Activated naive CD4-positive, alpha-beta T cell treated with anti-CD3 and anti-CD28 coated beads, Interleukin-2, amount 50 U/mL, for 24 hours (primary cell): Measurements from ENCODE around the gene CATSPER4.

Source experiments
- H3K27ac Mint-ChIP-seq: one replicate; pipeline ENCODE4 v1.8.0; 2021; ENCODE audit warnings: mild to moderate bottlenecking, mixed read lengths
- H3K27me3 Mint-ChIP-seq: one replicate; pipeline ENCODE4 v1.8.0; 2021; ENCODE audit warnings: mixed read lengths
- H3K36me3 Mint-ChIP-seq: one replicate; pipeline ENCODE4 v1.8.0; 2021; ENCODE audit warnings: mixed read lengths
- H3K4me1 Mint-ChIP-seq: one replicate; pipeline ENCODE4 v1.8.0; 2021; ENCODE audit warnings: mixed read lengths
- H3K4me3 Mint-ChIP-seq: one replicate; pipeline ENCODE4 v1.8.0; 2021; ENCODE audit warnings: mild to moderate bottlenecking, mixed read lengths
- H3K9me3 Mint-ChIP-seq: one replicate; pipeline ENCODE4 v1.8.0; 2021; ENCODE audit warnings: mixed read lengths

Gene CATSPER4

DNA sequence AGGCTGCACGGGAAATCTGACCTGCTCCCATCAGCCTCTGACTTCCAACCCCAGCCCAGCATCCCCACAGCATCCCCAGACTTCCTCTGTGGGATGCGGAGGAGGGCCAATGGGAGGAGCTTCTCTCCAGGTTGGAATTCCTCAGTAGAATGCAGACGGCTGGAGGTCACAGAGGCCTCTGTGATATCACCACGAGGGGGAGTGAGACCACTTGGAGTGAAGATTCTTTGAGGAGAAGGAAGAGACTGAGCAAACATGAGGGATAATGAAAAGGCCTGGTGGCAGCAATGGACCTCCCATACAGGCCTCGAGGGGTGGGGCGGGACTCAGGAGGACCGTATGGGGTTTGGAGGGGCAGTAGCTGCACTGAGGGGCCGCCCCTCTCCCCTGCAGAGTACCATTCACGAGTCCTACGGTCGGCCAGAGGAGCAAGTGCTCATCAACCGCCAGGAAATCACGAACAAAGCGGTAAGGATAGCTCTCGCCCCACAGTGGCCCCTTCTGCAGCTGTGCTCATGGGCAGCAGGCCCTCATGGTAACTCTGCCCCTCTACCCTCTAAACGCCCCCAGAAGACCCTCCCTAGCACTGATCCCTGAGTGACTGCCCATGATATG lies at the start of gene CATSPER4:
Gene CATSPER4 (plus strand): TSS at position 230 of the 615 bp plus-strand sequence. CDS start 26 bp downstream, at position 256.
- H3K4me1 Mint-ChIP-seq, result peaks cover 23% of the 10 kb centered on the region

DNA sequence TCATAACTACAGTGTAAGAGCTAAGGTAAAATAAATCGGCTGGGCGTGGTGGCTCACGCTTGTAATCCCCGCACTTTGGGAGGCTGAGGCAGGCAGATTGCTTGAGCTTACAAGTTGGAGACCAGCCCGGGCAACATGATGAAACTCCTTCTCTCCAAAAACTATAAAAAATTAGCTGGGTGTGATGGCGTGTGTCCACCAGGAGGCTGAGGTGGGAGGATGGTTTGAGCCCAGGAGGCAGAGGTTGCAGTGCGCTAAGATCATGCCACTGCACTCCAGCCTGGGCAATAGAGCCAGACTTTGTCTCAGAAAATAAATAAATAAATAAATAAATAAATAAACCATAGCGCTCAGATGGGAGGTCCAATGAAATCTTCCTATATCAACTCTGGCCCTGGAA lies 48.2 kb upstream of the CATSPER4 start:
- Mint-ChIP-seq H3K9me3 (no peaks in the 10 kb centered on the region), H3K4me1 (peaks cover 16% of the 10 kb centered on the region), H3K4me3 (no peak overlapping the region), H3K27me3 (no peaks in the 10 kb centered on the region), H3K27ac (no peak overlapping the region), H3K36me3 (no peaks in the 10 kb centered on the region)

More for the DNA sequence above, at the start of gene CATSPER4:
- H3K27ac Mint-ChIP-seq, result peak within 1 kb of the TSS; percentile 12
- H3K4me3 Mint-ChIP-seq, result no peak within 1 kb of the TSS
- no peaks in the 10 kb centered on the region for H3K9me3 Mint-ChIP-seq
- H3K36me3 Mint-ChIP-seq, result no peaks in the 10 kb centered on the region
- H3K27me3 Mint-ChIP-seq, result no peaks in the 10 kb centered on the region

DNA sequence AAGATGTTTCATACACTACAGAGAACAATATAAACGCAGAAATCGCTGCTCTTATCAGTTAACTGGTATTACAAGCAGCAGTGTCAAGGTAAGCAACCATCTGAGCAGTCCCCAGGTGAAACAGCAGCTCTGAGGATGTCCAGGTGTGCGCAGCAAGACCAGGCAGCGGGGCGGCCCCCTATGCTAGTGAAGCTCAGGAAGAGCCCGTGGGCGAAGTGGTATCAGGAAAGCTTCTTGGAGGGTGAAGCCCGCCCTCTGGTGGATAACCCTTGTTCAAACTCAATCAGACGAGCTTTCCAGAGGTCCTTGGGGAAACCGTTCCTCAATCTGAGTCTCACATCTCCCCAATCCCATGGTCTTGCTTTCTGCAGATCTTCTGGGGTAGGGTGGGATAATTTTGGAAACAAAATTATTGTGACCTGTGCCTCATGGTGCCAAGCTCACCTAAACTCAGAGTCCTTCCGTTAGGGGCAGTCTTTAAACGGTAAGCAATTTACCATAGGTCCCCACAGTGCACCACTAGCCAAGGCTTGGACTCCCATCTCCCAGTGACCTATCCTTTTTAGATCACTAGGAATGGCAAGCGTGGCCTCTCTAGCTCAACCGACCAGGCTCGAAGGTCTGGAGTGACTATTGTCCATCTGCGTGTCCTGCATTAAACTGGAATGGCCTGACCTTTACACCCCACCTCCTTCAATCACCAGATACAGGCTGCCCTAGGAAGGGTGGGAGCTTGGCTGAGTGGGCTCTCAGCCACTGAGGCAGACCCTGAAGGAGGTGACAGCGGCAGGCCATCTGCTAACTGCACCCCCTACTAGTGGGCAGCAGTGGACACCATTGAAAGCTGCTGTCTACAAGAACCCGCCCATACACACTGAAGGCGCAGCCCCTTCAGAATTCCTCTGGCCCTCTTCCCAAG lies 45.1 kb upstream of the CATSPER4 start:
- H3K9me3 Mint-ChIP-seq, result no peaks in the 10 kb centered on the region
- H3K27me3 Mint-ChIP-seq, result peaks cover 1% of the 10 kb centered on the region
- H3K36me3 Mint-ChIP-seq, result no peaks in the 10 kb centered on the region
- H3K4me3 Mint-ChIP-seq, result no peak overlapping the region
- no peak overlapping the region for H3K27ac Mint-ChIP-seq
- H3K4me1 Mint-ChIP-seq, result peaks cover 6% of the 10 kb centered on the region

DNA sequence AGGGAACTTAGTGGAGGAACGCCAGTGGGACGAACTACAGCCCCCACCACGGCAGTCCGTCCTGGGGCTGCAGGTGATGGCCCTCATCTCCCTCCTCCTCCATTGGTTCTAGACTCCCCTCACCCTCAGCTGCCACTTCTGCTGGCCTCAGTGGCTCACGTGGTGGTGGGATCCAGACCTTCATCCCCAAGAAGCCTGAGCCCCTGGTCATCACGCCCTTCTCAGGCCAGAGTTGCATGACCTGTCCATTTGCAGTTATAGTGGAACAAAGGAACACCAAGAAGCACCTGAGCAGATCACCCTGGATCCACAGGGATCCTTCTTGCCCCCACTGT lies 44.5 kb upstream of the CATSPER4 start:
- no peak overlapping the region for H3K4me3 Mint-ChIP-seq
- H3K27me3 Mint-ChIP-seq, result peaks cover 1% of the 10 kb centered on the region
- no peaks in the 10 kb centered on the region for H3K9me3 Mint-ChIP-seq
- peaks cover 6% of the 10 kb centered on the region for H3K4me1 Mint-ChIP-seq
- H3K36me3 Mint-ChIP-seq, result no peaks in the 10 kb centered on the region
- no peak overlapping the region for H3K27ac Mint-ChIP-seq

DNA sequence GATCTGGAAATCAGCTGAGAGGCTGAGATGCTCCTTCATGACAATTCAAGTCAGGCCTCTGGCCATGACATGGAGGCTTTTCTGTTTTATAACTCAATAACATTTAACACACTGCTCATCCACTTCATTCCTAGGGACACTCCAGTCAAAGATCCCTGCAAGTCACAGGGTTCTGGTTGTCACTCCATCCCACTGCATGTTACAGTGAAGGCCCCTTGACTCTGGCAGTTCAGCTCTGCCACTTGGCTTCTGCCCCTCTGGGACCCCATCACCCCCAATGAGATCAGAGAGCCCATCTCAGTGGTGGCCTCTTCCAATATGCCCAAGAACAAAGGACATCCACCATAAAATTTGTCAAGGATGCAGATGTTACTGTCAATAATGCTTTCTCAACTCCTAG lies 41.5 kb upstream of the CATSPER4 start:
- Mint-ChIP-seq H3K27me3 (peaks cover 1% of the 10 kb centered on the region), H3K4me1 (peaks cover 6% of the 10 kb centered on the region), H3K27ac (no peak overlapping the region), H3K36me3 (no peaks in the 10 kb centered on the region), H3K9me3 (no peaks in the 10 kb centered on the region), H3K4me3 (no peak overlapping the region)

DNA sequence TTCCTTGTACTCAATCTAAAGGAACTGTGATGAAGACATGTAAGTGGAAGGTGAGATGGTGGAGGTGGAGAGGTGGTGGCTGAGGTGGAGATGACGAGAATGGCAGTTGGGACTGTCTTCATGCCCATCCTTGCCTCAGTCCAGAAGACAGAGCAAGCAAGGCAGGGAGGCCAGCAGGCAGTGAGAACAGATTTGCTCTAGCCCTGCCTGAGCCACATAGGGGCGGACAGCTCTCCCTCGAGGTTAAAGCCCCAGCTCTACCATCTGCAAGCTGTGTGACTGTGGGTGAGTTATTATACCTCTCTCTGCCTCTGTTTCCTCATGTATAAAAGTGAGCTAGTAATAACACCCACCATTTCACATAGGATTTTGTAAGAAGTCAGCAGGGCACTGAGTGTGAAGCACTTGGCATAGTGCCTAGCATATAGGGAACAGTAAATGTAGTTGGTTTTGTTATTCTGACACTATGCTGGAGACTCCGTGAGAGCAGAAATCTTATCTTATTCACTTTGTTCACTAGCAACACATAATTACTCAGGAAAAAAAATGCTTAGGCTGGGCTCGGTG lies 36.4 kb upstream of the CATSPER4 start:
- no peaks in the 10 kb centered on the region for H3K36me3 Mint-ChIP-seq
- peaks cover 4% of the 10 kb centered on the region for H3K4me1 Mint-ChIP-seq
- no peaks in the 10 kb centered on the region for H3K9me3 Mint-ChIP-seq
- H3K27ac Mint-ChIP-seq, result no peak overlapping the region
- no peak overlapping the region for H3K4me3 Mint-ChIP-seq
- peaks cover 4% of the 10 kb centered on the region for H3K27me3 Mint-ChIP-seq

DNA sequence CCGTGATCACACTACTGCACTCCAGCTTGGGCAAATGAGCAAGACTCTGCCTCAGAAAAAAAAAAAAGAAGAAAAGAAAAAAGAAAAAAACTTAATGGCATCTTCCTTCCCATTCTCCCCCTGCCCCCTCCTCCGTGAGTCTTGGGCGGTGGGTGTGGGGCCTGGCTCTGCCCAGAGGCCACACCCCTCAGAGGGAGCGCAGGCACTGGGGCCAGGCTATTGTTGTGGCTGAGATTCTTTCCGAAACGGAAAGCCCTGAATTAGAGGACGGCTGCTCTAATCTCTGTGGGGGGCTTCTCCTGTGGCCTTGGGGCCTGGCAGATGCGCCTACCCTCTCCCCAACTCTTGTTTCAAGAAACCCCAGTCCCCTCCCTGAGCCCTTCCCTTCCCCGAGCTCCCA lies 35.7 kb upstream of the CATSPER4 start:
- H3K4me3 Mint-ChIP-seq, result no peak overlapping the region
- H3K36me3 Mint-ChIP-seq, result no peaks in the 10 kb centered on the region
- H3K27me3 Mint-ChIP-seq, result peaks cover 6% of the 10 kb centered on the region
- no peak overlapping the region for H3K27ac Mint-ChIP-seq
- peaks cover 4% of the 10 kb centered on the region for H3K4me1 Mint-ChIP-seq
- no peaks in the 10 kb centered on the region for H3K9me3 Mint-ChIP-seq

DNA sequence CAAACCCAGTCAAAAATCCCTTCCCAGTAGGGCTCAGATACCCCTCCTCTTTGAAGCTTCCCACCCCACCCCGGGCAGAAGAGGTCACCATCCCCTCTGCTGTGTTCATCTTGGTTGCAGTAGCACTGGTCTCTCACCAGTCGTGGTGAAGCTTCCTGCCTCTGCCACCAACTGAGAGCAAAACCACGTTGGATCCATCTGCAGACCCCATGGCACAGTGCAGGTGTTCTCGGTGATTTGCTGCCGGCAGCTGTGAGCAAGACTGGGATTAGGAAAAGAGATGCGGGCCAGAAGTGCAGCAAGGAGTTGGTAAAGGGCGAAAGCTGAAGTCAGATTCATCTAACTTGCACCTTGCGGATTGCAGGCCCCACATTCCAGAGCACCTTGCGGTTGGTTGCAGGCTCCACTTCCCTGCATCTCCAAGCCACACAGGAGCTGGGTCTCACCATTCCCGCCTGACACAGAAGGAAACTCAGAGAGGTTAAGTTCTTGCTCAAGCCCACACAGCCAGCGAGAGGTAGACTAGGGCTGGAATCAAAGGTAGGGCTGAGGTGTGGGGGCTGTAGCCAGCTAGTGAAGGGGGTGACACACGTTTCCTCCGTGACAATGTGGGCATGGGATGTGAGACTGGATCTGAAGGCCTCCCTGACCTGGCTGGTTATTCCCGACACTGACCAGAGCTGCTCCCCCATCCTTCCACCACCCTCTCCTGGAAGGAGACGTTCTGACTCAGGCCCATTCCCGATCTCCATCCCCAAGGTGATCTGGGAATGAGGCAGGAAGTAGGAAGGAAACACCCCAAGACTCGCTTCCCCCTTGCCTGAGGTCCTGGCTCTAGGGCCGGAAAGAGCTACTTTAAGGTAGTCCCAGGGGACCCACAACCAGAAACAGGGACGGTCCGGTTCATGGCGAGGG lies 34.8 kb upstream of the CATSPER4 start:
- H3K27ac Mint-ChIP-seq, result no peak overlapping the region
- peaks cover 4% of the 10 kb centered on the region for H3K4me1 Mint-ChIP-seq
- H3K4me3 Mint-ChIP-seq, result no peak overlapping the region
- H3K36me3 Mint-ChIP-seq, result no peaks in the 10 kb centered on the region
- peaks cover 6% of the 10 kb centered on the region for H3K27me3 Mint-ChIP-seq
- no peaks in the 10 kb centered on the region for H3K9me3 Mint-ChIP-seq

DNA sequence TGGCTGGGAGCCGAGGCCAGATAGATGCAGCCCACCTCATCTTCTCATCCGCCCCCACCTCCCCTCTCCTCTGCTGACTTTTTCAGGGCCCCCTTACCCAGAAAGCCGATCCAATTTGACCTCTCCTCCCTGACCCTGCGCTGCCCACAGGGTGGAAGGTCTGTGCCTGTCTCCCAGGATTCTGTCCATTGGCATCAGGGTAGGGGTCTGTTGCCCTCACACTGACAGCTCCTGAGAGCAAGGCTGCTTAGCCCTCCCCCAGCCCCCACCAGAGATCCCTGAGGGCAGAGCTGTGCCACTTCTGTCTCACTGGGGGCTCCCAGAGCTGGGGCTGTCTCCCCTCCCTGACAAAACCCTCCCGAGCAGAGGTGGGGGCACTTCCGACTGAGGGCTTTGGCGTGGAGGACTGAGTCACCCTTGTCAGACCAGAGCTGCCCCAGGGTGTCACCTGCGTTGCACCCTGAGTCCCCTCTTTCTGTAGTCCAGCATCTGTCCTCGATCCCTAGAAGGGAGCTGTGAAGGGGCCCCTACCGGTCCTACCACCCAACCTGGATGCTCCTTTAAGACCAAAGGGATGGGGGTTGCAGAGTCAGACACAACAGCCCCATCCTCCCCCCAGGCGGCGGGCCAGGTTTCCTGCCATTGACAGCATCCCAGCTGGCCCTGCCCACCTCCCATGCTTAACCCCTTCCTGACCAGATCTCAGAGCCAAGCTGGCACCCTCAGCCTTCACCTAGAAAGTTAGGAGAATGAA lies 33.9 kb upstream of the CATSPER4 start:
- Mint-ChIP-seq H3K9me3 (no peaks in the 10 kb centered on the region), H3K36me3 (no peaks in the 10 kb centered on the region), H3K27ac (no peak overlapping the region), H3K27me3 (peaks cover 6% of the 10 kb centered on the region), H3K4me1 (peaks cover 4% of the 10 kb centered on the region), H3K4me3 (peak overlapping the region; percentile 30)

DNA sequence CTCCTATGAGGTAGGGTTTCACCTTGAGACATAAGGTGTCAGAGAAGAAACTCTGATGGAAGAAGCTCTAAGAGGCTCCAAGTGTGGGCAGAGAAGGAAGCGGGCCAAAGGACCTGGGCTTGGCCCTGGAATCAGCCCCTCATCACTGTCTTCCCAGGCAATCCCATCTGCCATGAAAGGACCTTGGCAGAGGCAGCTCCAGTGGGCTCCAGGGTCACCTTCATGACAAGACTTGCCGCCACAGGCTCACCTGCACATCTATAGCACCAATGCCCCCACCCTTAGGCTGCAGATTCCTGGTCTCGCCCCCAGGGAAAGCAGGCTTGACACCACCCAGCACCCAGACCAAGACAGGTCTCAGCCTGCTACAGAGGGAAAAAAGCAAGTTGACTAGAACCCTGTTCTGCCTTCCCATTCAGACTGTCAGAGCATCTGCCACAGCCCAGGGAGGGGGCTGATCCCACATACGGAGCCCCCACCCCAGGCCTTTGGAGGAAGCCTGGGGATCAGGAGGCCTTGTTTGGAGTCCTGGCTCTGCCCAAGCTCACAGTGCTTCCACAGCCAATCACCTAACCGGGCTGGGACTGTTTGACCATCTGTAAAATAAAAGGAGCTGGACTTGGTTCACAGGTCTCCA lies 32.0 kb upstream of the CATSPER4 start:
- peaks cover 8% of the 10 kb centered on the region for H3K4me1 Mint-ChIP-seq
- no peak overlapping the region for H3K4me3 Mint-ChIP-seq
- H3K27ac Mint-ChIP-seq, result no peak overlapping the region
- H3K36me3 Mint-ChIP-seq, result no peaks in the 10 kb centered on the region
- no peaks in the 10 kb centered on the region for H3K9me3 Mint-ChIP-seq
- peaks cover 11% of the 10 kb centered on the region for H3K27me3 Mint-ChIP-seq

DNA sequence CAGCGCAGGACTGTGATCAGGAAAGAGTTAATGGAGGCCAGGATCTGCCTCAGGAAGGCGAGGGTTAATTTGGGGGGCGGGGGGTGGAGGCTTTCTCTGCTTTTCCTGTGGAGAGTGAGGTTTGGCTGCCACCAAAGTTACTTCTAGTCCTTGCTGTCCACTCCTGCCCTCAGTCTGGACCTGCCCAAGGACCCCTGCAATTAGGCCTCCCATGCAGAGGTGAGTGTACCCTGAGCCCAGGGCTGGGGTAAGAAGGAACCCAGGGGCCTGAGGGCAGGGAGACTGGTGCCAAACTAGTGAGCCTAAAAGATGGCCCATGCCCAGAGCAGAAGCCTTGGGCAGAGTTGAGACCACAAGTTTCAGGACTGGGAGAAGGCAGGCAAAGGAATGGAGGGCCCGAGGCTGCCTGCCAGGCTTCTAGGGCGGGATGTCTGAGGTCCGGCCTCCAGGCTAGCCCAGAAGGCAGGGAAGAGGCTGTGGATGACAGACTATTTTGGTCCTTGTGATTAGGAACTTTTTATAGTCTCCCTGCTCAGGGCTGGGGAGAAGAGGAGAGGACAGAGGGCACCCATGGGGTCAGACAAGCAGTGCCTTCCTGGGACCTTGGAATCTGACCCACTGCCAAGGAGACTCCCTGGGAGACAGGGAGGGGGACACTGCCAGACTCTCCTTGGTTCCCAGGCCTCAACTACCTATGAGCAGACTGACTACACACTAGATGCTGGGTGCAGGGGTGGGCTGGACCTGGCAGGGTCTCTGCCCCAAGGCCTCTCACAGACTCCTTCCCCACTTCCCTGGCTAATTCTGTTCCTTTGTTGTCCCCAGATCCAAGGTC lies 31.3 kb upstream of the CATSPER4 start, which contains the start of gene FAM110D:
Gene FAM110D (plus strand): TSS at position 172 of the 835 bp plus-strand sequence. CDS start 2,213 bp downstream, outside the sequence.
- Mint-ChIP-seq H3K27me3 (peaks cover 12% of the 10 kb centered on the region), H3K4me1 (peaks cover 8% of the 10 kb centered on the region), H3K36me3 (no peaks in the 10 kb centered on the region), H3K9me3 (no peaks in the 10 kb centered on the region), H3K4me3 (no peak within 1 kb of the TSS), H3K27ac (no peak within 1 kb of the TSS)

DNA sequence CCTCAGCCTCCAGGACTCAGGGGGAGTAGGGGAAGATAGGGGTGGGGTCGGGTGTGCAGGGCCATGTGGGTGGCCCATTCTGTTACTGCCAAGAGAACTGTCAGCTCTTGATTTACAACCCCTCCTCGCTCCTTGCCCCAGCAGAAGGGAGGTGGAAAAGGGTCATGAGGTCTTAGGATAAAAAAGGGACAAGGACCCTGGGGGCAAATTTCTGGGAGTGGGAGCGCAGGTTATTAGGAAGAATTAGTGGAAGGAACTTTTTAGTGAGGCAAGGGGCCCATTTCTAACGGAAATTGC lies 30.7 kb upstream of the CATSPER4 start:
- Mint-ChIP-seq H3K27ac (no peak overlapping the region), H3K4me3 (no peak overlapping the region)

DNA sequence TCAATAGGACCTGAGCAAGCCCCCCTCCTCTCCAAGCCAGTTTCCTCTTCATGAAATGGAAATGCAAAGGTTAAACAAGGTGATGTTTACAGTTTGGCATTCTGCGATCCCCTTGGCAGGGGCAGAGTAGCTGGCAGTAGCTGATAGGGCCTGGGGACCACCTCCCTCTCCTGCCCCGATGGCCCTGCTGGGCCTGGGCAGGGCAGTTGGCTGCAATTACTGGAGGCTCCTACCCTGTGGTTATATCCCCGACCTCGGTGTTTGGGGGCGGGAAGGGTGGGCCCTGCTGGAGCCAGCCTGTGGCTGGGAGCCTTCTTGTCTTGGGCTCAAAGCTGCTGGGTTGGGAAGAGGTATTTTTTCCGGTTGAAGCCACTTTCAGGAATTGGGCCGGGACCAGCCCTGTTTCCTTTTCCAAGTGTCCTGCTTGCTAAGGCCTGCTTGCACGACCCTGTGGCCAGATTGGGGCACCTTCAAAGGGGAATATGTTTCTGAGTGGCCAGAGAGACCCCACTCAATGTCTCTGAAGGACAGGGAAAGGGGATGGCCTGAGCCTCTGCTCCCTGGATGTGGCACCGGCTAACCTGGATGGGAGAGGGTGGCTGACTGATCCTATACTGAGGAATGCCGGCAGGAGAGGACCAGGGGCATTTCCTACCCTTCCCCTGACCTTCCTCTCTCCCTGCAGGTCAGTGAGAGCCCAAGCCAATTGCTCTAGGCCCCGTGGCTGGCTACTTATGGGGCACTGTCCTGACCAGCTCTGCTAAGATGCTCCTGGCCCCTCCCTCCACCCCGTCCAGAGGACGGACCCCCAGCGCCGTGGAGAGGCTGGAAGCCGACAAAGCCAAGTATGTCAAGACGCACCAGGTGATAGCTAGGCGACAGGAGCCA lies 29.6 kb upstream of the CATSPER4 start:
- no peaks in the 10 kb centered on the region for H3K36me3 Mint-ChIP-seq
- H3K9me3 Mint-ChIP-seq, result no peaks in the 10 kb centered on the region
- H3K27ac Mint-ChIP-seq, result no peak overlapping the region
- peaks cover 12% of the 10 kb centered on the region for H3K27me3 Mint-ChIP-seq
- H3K4me1 Mint-ChIP-seq, result peaks cover 8% of the 10 kb centered on the region
- H3K4me3 Mint-ChIP-seq, result peak overlapping the region; percentile 36

More for the DNA sequence above, 30.7 kb upstream of the CATSPER4 start:
- no peaks in the 10 kb centered on the region for H3K36me3 Mint-ChIP-seq
- peaks cover 8% of the 10 kb centered on the region for H3K4me1 Mint-ChIP-seq
- peaks cover 12% of the 10 kb centered on the region for H3K27me3 Mint-ChIP-seq
- H3K9me3 Mint-ChIP-seq, result no peaks in the 10 kb centered on the region
